Spleen (tissue), 11 donors: ENCODE measurements around the gene ZNF804A. TPM values are rescaled to one million over a fixed set of nuclear protein-coding genes. Genes with fewer than 3 reads are reported as not detected.

ENCODE experiments used
- DNase-seq: peaks from one replicate; pipeline ENCODE4 v3.0.0-alpha.2; 2020
- H3K27ac ChIP-seq, 8 donors: fragments of 200-600 bp; sonication (generic) in 7 of 8; 1 replicate in 4 of 8; 2 replicates in 4 of 8; pipeline versions ENCODE4 v1.5.0 to v1.8.0; 2016 to 2021; ENCODE audit warnings: inconsistent platforms in 4 of 8, mild to moderate bottlenecking in 4 of 8, moderate library complexity in 1 of 8
- H3K27me3 ChIP-seq, 7 donors: fragments of 200-600 bp; sonication (generic) in 6 of 7; replicated peaks in 1 of 7; 1 replicate in 4 of 7; 2 replicates in 3 of 7; pipeline versions ENCODE4 v1.5.0 to v1.8.0; 2016 to 2021; ENCODE audit warnings: inconsistent platforms in 3 of 7, mild to moderate bottlenecking in 1 of 7
- H3K36me3 ChIP-seq, 6 donors: fragments of 200-600 bp; sonication (generic) in 5 of 6; 1 replicate in 4 of 6; 2 replicates in 2 of 6; pipeline versions ENCODE4 v1.5.0 to v1.8.0; 2016 to 2021; ENCODE audit warnings: inconsistent platforms in 2 of 6
- H3K4me1 ChIP-seq, 6 donors: fragments of 200-600 bp; sonication (generic) in 5 of 6; 1 replicate in 3 of 6; 2 replicates in 3 of 6; pipeline versions ENCODE4 v1.5.0 to v1.8.0; 2016 to 2021; ENCODE audit warnings: inconsistent platforms in 3 of 6
- H3K4me3 ChIP-seq, 8 donors: fragments of 200-600 bp; sonication (generic) in 7 of 8; 1 replicate in 4 of 8; 2 replicates in 4 of 8; pipeline versions ENCODE4 v1.5.0 to v1.8.0; 2016 to 2021; ENCODE audit warnings: inconsistent platforms in 4 of 8, mild to moderate bottlenecking in 4 of 8, moderate library complexity in 2 of 8
- H3K9me3 ChIP-seq, 8 donors: fragments of 200-600 bp; sonication (generic) in 7 of 8; 1 replicate in 4 of 8; 2 replicates in 4 of 8; pipeline versions ENCODE4 v1.5.0 to v1.8.0; 2016 to 2021; ENCODE audit warnings: inconsistent platforms in 4 of 8
- CTCF ChIP-seq, 11 experiments: fragments of 200-600 bp in 7 of 11; fragments of 450-650 bp in 4 of 11; sonication (generic) in 4 of 11; IDR thresholded peaks in 8 of 11; conservative IDR thresholded peaks in 3 of 11; 1 replicate in 7 of 11; 2 replicates in 4 of 11; pipeline versions ENCODE4 v1.4.0 to v1.8.0; 2016 to 2021; ENCODE audit warnings: antibody characterized with exemption in 11 of 11, inconsistent platforms in 4 of 11, mild to moderate bottlenecking in 1 of 11
- POLR2A ChIP-seq, 3 donors: fragments of 450-650 bp; IDR thresholded peaks; one replicate each; pipeline ENCODE4 v1.5.1; 2017; ENCODE audit warnings: antibody characterized with exemption in 3 of 3, mild to moderate bottlenecking in 1 of 3
- POLR2AphosphoS5 ChIP-seq, 3 donors: sonication (generic); formaldehyde crosslinking; IDR thresholded peaks; one replicate each; pipeline ENCODE4 v1.5.1; 2017; ENCODE audit warnings: antibody characterized with exemption in 3 of 3
- WGBS, 5 donors: extraction: QIAGEN DNeasy Blood & Tissue Kit in 3 of 5; methylation state at CpG; one replicate each; pipeline versions ENCODE4 v1.1.5 to v1.1.7; 2013 to 2018; 5-methylcytosine and 5-hydroxymethylcytosine counted together
- intact Hi-C: fragments of 100-400 bp; cut with DNase I; formaldehyde crosslinking; loops from one replicate; pipeline ENCODE4 v1.15.0; 2023; ENCODE audit warnings: low total_unique reads
- polyA plus RNA-seq, 3 donors: library from polyadenylated mRNA; stranded (reverse); fragments of 200-250 nt; gene quantifications; one replicate each; pipeline ENCODE4 v1.2.1, GENCODE V29; 2013
- total RNA-seq, 7 donors: library from RNA; depleted of rRNA in 3 of 7; stranded (reverse); fragments of >200 nt in 3 of 7; fragmentation: NEBNext Ultra II Directional in 4 of 7; extraction: Animal tissue kit (Norgen Biotek cat#: 25700) in 4 of 7; gene quantifications; one replicate each; pipeline versions ENCODE4 v1.1.0 to v1.2.1, GENCODE V29; 2016 to 2021
- donor health status: healthy with polysubstance abuse.
- donor health status: DM: no; HTN: no; CAD: no; lungs with moderate emphysema.
- donor health status: DM: no; HTN: no; CAD: no.
- donor health status: Bipolar disorder and iron deficiency.
- donor health status: healthy.
- donor health status: DM: no; HTN: no; CAD: no.
- donor health status: DM: yes; HTN: yes; CAD: no.

Gene ZNF804A
- total and polyA plus RNA-seq, 10 donors = 0.21 to 1.8 (median 0.41) TPM

GRCh38 chr2:184728411-184728810 lies 130.1 kb downstream of the ZNF804A start:
- Histone ChIP-seq H3K27me3 (no peaks in the 10 kb centered on the region), H3K27ac (no peak overlapping the region), H3K36me3 (no peaks in the 10 kb centered on the region), H3K4me3 (no peak overlapping the region), H3K4me1 (no peaks in the 10 kb centered on the region), H3K9me3 (no peaks in the 10 kb centered on the region)
- DNase-seq = no peak
- TF ChIP-seq POLR2A (IDR thresholded peaks at IDR 0.05) (no peak), POLR2AphosphoS5 (IDR thresholded peaks at IDR 0.05) (no peak), CTCF (IDR thresholded peaks at IDR 0.05 in 8 of 11, conservative IDR thresholded peaks at IDR 0.05 in 3 of 11) (no peak)
- intact Hi-C loops = no loop called here

GRCh38 chr2:184729581-184729980 lies 131.3 kb downstream of the ZNF804A start:
- no peak for DNase-seq
- Histone ChIP-seq H3K27me3 (no peaks in the 10 kb centered on the region), H3K9me3 (no peaks in the 10 kb centered on the region), H3K4me1 (no peaks in the 10 kb centered on the region), H3K27ac (no peak overlapping the region), H3K4me3 (no peak overlapping the region), H3K36me3 (no peaks in the 10 kb centered on the region)
- 79 to 88% (median 81%) methylated on average over 3 of the region's 3 CpGs for WGBS, 5 donors
- TF ChIP-seq CTCF (IDR thresholded peaks at IDR 0.05 in 8 of 11, conservative IDR thresholded peaks at IDR 0.05 in 3 of 11) = no peak
- TF ChIP-seq POLR2A (IDR thresholded peaks at IDR 0.05) = no peak
- TF ChIP-seq POLR2AphosphoS5 (IDR thresholded peaks at IDR 0.05) = no peak
- intact Hi-C loops = no loop called here

GRCh38 chr2:184730288-184730687 lies 132.0 kb downstream of the ZNF804A start:
- intact Hi-C loops = no loop called here
- Histone ChIP-seq H3K9me3 (no peaks in the 10 kb centered on the region), H3K4me1 (no peaks in the 10 kb centered on the region), H3K27me3 (no peaks in the 10 kb centered on the region), H3K4me3 (no peak overlapping the region), H3K27ac (no peak overlapping the region), H3K36me3 (no peaks in the 10 kb centered on the region)
- TF ChIP-seq CTCF (IDR thresholded peaks at IDR 0.05 in 8 of 11, conservative IDR thresholded peaks at IDR 0.05 in 3 of 11) = no peak
- no peak for TF ChIP-seq POLR2AphosphoS5 (IDR thresholded peaks at IDR 0.05)
- no peak for TF ChIP-seq POLR2A (IDR thresholded peaks at IDR 0.05)
- no peak for DNase-seq
- 75 to 93% (median 78%) methylated on average over 1 of the region's 1 CpG for WGBS, 5 donors

- no peak overlapping the region for H3K4me3 ChIP-seq
- no peaks in the 10 kb centered on the region for H3K27me3 ChIP-seq
- no peaks in the 10 kb centered on the region for H3K36me3 ChIP-seq
- intact Hi-C loops = no loop called here
- no peak overlapping the region for H3K27ac ChIP-seq
- peaks cover 0 to 6% (median 0%) of the 10 kb centered on the region in 8 donors for H3K9me3 ChIP-seq
- DNase-seq = no peak
- no peaks in the 10 kb centered on the region for H3K4me1 ChIP-seq
- TF ChIP-seq POLR2AphosphoS5 (IDR thresholded peaks at IDR 0.05) (no peak), CTCF (IDR thresholded peaks at IDR 0.05 in 8 of 11, conservative IDR thresholded peaks at IDR 0.05 in 3 of 11) (no peak), POLR2A (IDR thresholded peaks at IDR 0.05) (no peak)
Measured at GRCh38 chr2:184734338-184734737, 136.0 kb downstream of the ZNF804A start.
